Heart left ventricle (tissue), 16 donors: Measurements from ENCODE around the gene TPRA1. TPM values are rescaled to one million over a fixed set of nuclear protein-coding genes. Genes with fewer than 3 reads are reported as not detected.

Experiments used
- ATAC-seq, 4 donors: fragments of 200-7000 bp; cut with Tn5 transposase; one replicate each; pipeline ENCODE4 v1.9.1; 2020 to 2022; ENCODE audit warnings: moderate library complexity in 4 of 4, mild to moderate bottlenecking in 3 of 4, moderate number of reproducible peaks in 1 of 4
- DNase-seq, 5 donors: peaks; one replicate each; pipeline ENCODE4 v3.0.0-alpha.2; 2020
- H3K27ac ChIP-seq, 12 donors: fragments of 200-600 bp; sonication (generic) in 4 of 12; one replicate each; pipeline versions ENCODE4 v1.5.0 to v1.8.0; 2016 to 2022; ENCODE audit warnings: mild to moderate bottlenecking in 2 of 12
- H3K27me3 ChIP-seq, 9 donors: fragments of 200-600 bp; sonication (generic) in 2 of 9; one replicate each; pipeline versions ENCODE4 v1.5.1 to v1.8.0; 2016 to 2022; ENCODE audit warnings: mild to moderate bottlenecking in 3 of 9
- H3K36me3 ChIP-seq, 9 donors: fragments of 200-600 bp; sonication (generic) in 2 of 9; one replicate each; pipeline versions ENCODE4 v1.5.0 to v1.8.0; 2018 to 2022; ENCODE audit warnings: mild to moderate bottlenecking in 2 of 9
- H3K4me1 ChIP-seq, 12 donors: fragments of 200-600 bp; sonication (generic) in 4 of 12; one replicate each; pipeline versions ENCODE4 v1.5.0 to v1.8.0; 2016 to 2022; ENCODE audit warnings: mild to moderate bottlenecking in 3 of 12
- H3K4me3 ChIP-seq, 12 donors: fragments of 200-600 bp; sonication (generic) in 4 of 12; one replicate each; pipeline versions ENCODE4 v1.5.0 to v1.8.0; 2017 to 2022; ENCODE audit warnings: mild to moderate bottlenecking in 9 of 12, moderate library complexity in 4 of 12
- H3K9me3 ChIP-seq, 12 donors: fragments of 200-600 bp; sonication (generic) in 4 of 12; one replicate each; pipeline versions ENCODE4 v1.5.0 to v1.8.0; 2016 to 2022; ENCODE audit warnings: mild to moderate bottlenecking in 1 of 12
- CTCF ChIP-seq, 12 donors: fragments of 200-600 bp; sonication (generic) in 4 of 12; IDR thresholded peaks; one replicate each; pipeline versions ENCODE4 v1.5.0 to v1.8.0; 2018 to 2022; ENCODE audit warnings: antibody characterized with exemption in 12 of 12, mild to moderate bottlenecking in 5 of 12
- POLR2A ChIP-seq, 2 donors: fragments of 450-650 bp; IDR thresholded peaks; one replicate each; pipeline ENCODE4 v1.6.1; 2017; ENCODE audit warnings: antibody characterized with exemption in 2 of 2, mild to moderate bottlenecking in 2 of 2, moderate library complexity in 2 of 2
- WGBS, 4 donors: extraction: QIAGEN DNeasy Blood & Tissue Kit in 2 of 4; methylation state at CpG; one replicate each; pipeline versions ENCODE4 v1.1.5 to v1.1.7; 2013 to 2018; 5-methylcytosine and 5-hydroxymethylcytosine counted together
- intact Hi-C, 10 donors: fragments of 100-400 bp; cut with DNase I; formaldehyde crosslinking; loops; one replicate each; pipeline versions ENCODE4 v1.11.1 to v1.14.2; 2022
- polyA plus RNA-seq, 2 donors: library from polyadenylated mRNA; stranded (reverse); fragments of 200-250 nt; gene quantifications; one replicate each; pipeline ENCODE4 v1.2.3, GENCODE V29; 2013
- total RNA-seq, 9 donors: library from RNA; depleted of rRNA in 2 of 9; stranded (reverse); fragments of >200 nt in 2 of 9; fragmentation: NEBNext Ultra II Directional in 3 of 9; extraction: Animal tissue kit (Norgen Biotek cat#: 25700) in 3 of 9; gene quantifications; one replicate each; pipeline versions ENCODE4 v1.1.0 to v1.2.4, GENCODE V29; 2016 to 2023
- donor health status: ischemic (EF 13 %, LVEDD 7.1; RV severe dilation, severe dysfunction).
- donor health status: healthy with polysubstance abuse.
- donor health status: DM: no; HTN: yes; CAD: no.
- donor health status: DM: no; HTN: no; CAD: no.
- donor health status: ischemic (EF 25% LVEDD 6.9; RV normal size, moderate dysfunction).
- donor health status: ischemic (EF 25% LVEDD 5.7; RV mildly dilated, moderate dysfunction).
- donor health status: healthy.
- donor health status: DM: yes; HTN: yes; CAD: no.
- donor health status: ischemic (EF 35%, LVEDD 5.7; RV mildly dilated, moderate dysfunction).
- donor health status: nonischemic (EF 11% LVEDD 7.7; RV severe dilation, severe dysfunction).
- donor health status: DM: yes; HTN: yes; CAD: no.
- donor health status: PGD.
- donor health status: ischemic (EF 29% LVEDD 5.4; RV normal size, mild dysfunction).
- donor health status: nonischemic (EF 23%, LVEDD 6.1; RV moderate dilation, normal function).

TPRA1 gene
- total and polyA plus RNA-seq, 11 donors = 13.4 to 29.0 (median 20.4) TPM

GRCh38 chr3:127565711-127566110 is 24.8 kb downstream of the TPRA1 start:
- Histone ChIP-seq H3K4me3 (no peak overlapping the region), H3K9me3 (no peaks in the 10 kb centered on the region), H3K27ac (no peak overlapping the region), H3K36me3 (peaks cover 0 to 6% (median 4%) of the 10 kb centered on the region in 9 donors), H3K4me1 (no peaks in the 10 kb centered on the region), H3K27me3 (peaks cover 0 to 3% (median 0%) of the 10 kb centered on the region in 9 donors)
- WGBS, 4 donors = 65 to 79% (median 74%) methylated on average over 7 of the region's 7 CpGs
- no peak for ATAC-seq
- TF ChIP-seq CTCF (IDR thresholded peaks at IDR 0.05) (no peak), POLR2A (IDR thresholded peaks at IDR 0.05) (no peak)
- intact Hi-C loops = no loop called here
- DNase-seq = peak in 1 of 5 donors; percentile 30

- DNase-seq (no peak), ATAC-seq (no peak)
- no peaks in the 10 kb centered on the region for H3K36me3 ChIP-seq
- no peaks in the 10 kb centered on the region for H3K4me1 ChIP-seq
- H3K27ac ChIP-seq = no peak overlapping the region
- peaks cover 0 to 4% (median 0%) of the 10 kb centered on the region in 12 donors for H3K9me3 ChIP-seq
- peaks cover 0 to 3% (median 0%) of the 10 kb centered on the region in 9 donors for H3K27me3 ChIP-seq
- intact Hi-C loops = no loop called here
- TF ChIP-seq POLR2A (IDR thresholded peaks at IDR 0.05) = no peak
- TF ChIP-seq CTCF (IDR thresholded peaks at IDR 0.05) = no peak
- H3K4me3 ChIP-seq = no peak overlapping the region
- 54 to 68% (median 62%) methylated on average over 3 of the region's 3 CpGs for WGBS, 4 donors
These were observed 30.3 kb downstream of the TPRA1 start for GRCh38 chr3:127560051-127560787.

- DNase-seq (peak in 1 of 5 donors; percentile 11), ATAC-seq (no peak)
- no peaks in the 10 kb centered on the region for H3K36me3 ChIP-seq
- peaks cover 0 to 4% (median 0%) of the 10 kb centered on the region in 12 donors for H3K4me1 ChIP-seq
- peaks cover 0 to 4% (median 0%) of the 10 kb centered on the region in 12 donors for H3K9me3 ChIP-seq
- 57 to 71% (median 62%) methylated on average over 6 of the region's 6 CpGs for WGBS, 4 donors
- no peak overlapping the region for H3K27ac ChIP-seq
- no peak overlapping the region for H3K4me3 ChIP-seq
- intact Hi-C loops = no loop called here
- no peaks in the 10 kb centered on the region for H3K27me3 ChIP-seq
- TF ChIP-seq POLR2A (IDR thresholded peaks at IDR 0.05) (no peak), CTCF (IDR thresholded peaks at IDR 0.05) (no peak)
These were observed 34.0 kb downstream of the TPRA1 start for GRCh38 chr3:127556565-127556964.

GRCh38 chr3:127555108-127555507 is 35.4 kb downstream of the TPRA1 start:
- intact Hi-C loops = no loop called here
- Histone ChIP-seq H3K9me3 (peaks cover 0 to 4% (median 0%) of the 10 kb centered on the region in 12 donors), H3K4me1 (peaks cover 0 to 4% (median 0%) of the 10 kb centered on the region in 12 donors), H3K27ac (no peak overlapping the region), H3K4me3 (no peak overlapping the region), H3K27me3 (no peaks in the 10 kb centered on the region), H3K36me3 (no peaks in the 10 kb centered on the region)
- no peak for TF ChIP-seq POLR2A (IDR thresholded peaks at IDR 0.05)
- TF ChIP-seq CTCF (IDR thresholded peaks at IDR 0.05) = no peak
- DNase-seq (peak in 1 of 5 donors; percentile 17), ATAC-seq (no peak)
- 69 to 86% (median 76%) methylated on average over 4 of the region's 4 CpGs for WGBS, 4 donors
